Trophoblast cell (in vitro differentiated cells and primary cell): Measurements from ENCODE around the gene CYB5B.
A peak's percentile ranks its signal among the peaks of the same experiment; 100 is the strongest.

Experiments
- DNase-seq, 2 donors: peaks; one replicate each; pipeline ENCODE4 v3.0.0-alpha.2; 2016
- H2AFZ ChIP-seq: 2 replicates; pipeline ENCODE4 v1.6.1; 2013; ENCODE audit warnings: low read length, moderate library complexity, mild to moderate bottlenecking; ENCODE audit not compliant: insufficient read depth, poor library complexity
- H2AK5ac ChIP-seq: 2 replicates; pipeline ENCODE4 v1.6.1; 2013; ENCODE audit warnings: mild to moderate bottlenecking, low read length
- H2BK120ac ChIP-seq: 2 replicates; pipeline ENCODE4 v1.6.1; 2013; ENCODE audit warnings: low read length, mild to moderate bottlenecking, moderate library complexity; ENCODE audit not compliant: insufficient read depth, poor library complexity
- H2BK12ac ChIP-seq: 2 replicates; pipeline ENCODE4 v1.6.1; 2013; ENCODE audit warnings: mild to moderate bottlenecking, low read length, moderate library complexity
- H2BK5ac ChIP-seq: 2 replicates; pipeline ENCODE4 v1.6.1; 2013; ENCODE audit warnings: low read length, low read depth, moderate library complexity, mild to moderate bottlenecking; ENCODE audit not compliant: poor library complexity
- H3K14ac ChIP-seq: 2 replicates; pipeline ENCODE4 v1.6.1; 2013; ENCODE audit warnings: mild to moderate bottlenecking, low read length
- H3K18ac ChIP-seq: 2 replicates; pipeline ENCODE4 v1.6.1; 2013; ENCODE audit warnings: mild to moderate bottlenecking, low read length
- H3K23ac ChIP-seq: 2 replicates; pipeline ENCODE4 v1.6.1; 2013; ENCODE audit warnings: low read length
- H3K27ac ChIP-seq: 2 replicates; pipeline ENCODE4 v1.5.1; 2013; ENCODE audit warnings: low read depth, mild to moderate bottlenecking, inconsistent platforms, low read length, moderate library complexity
- H3K27me3 ChIP-seq: 2 replicates; pipeline ENCODE4 v1.6.1; 2013; ENCODE audit warnings: inconsistent platforms, mild to moderate bottlenecking, low read length, moderate library complexity; ENCODE audit not compliant: insufficient read depth
- H3K36me3 ChIP-seq, 2 experiments: 1 replicate in 1 of 2; 2 replicates in 1 of 2; pipeline ENCODE4 v1.6.1; 2013; ENCODE audit warnings: low read length in 2 of 2, mild to moderate bottlenecking in 2 of 2, moderate library complexity in 1 of 2; ENCODE audit not compliant: insufficient read depth in 2 of 2, control insufficient read depth in 1 of 2
- H3K4ac ChIP-seq: 2 replicates; pipeline ENCODE4 v1.6.1; 2013; ENCODE audit warnings: low read depth, mild to moderate bottlenecking, low read length, moderate library complexity
- H3K4me1 ChIP-seq, 2 experiments: 1 replicate in 1 of 2; 2 replicates in 1 of 2; pipeline ENCODE4 v1.6.1; 2013; ENCODE audit warnings: low read length in 2 of 2, mild to moderate bottlenecking in 2 of 2, moderate library complexity in 1 of 2; ENCODE audit not compliant: insufficient read depth in 2 of 2, control insufficient read depth in 1 of 2
- H3K4me2 ChIP-seq: 2 replicates; pipeline ENCODE4 v1.6.1; 2013; ENCODE audit warnings: inconsistent platforms, mild to moderate bottlenecking, low read length, moderate library complexity
- H3K4me3 ChIP-seq: 2 replicates; pipeline ENCODE4 v1.5.1; 2013; ENCODE audit warnings: mild to moderate bottlenecking, low read depth, low read length, inconsistent platforms
- H3K79me1 ChIP-seq: one replicate; pipeline ENCODE4 v1.6.1; 2013; ENCODE audit warnings: low read length
- H3K79me2 ChIP-seq: 2 replicates; pipeline ENCODE4 v1.6.1; 2013; ENCODE audit warnings: low read length, mild to moderate bottlenecking; ENCODE audit not compliant: control insufficient read depth, insufficient read depth, poor library complexity
- H3K9ac ChIP-seq: 2 replicates; pipeline ENCODE4 v1.6.1; 2013; ENCODE audit warnings: mild to moderate bottlenecking, low read length
- H3K9me3 ChIP-seq: 2 replicates; pipeline ENCODE4 v1.6.1; 2013; ENCODE audit warnings: low read depth, mild to moderate bottlenecking, control low read depth, inconsistent platforms, low read length; ENCODE audit not compliant: insufficient read depth
- H4K12ac ChIP-seq: 2 replicates; pipeline ENCODE4 v1.6.1; 2013; ENCODE audit warnings: low read depth, mild to moderate bottlenecking, low read length, moderate library complexity
- H4K8ac ChIP-seq: 2 replicates; pipeline ENCODE4 v1.6.1; 2013; ENCODE audit warnings: low read depth, mild to moderate bottlenecking, low read length, moderate library complexity
- H4K91ac ChIP-seq: one replicate; pipeline ENCODE4 v1.6.1; 2013; ENCODE audit warnings: low read depth, mild to moderate bottlenecking, low read length, moderate library complexity
- WGBS: extraction: QIAGEN DNeasy Blood & Tissue Kit; methylation state at CpG from one replicate; pipeline ENCODE4 v1.1.7; 2013; ENCODE audit warnings: missing lambda C conversion rate; ENCODE audit not compliant: insufficient read length, insufficient coverage; ENCODE audit errors: extremely low coverage; 5-methylcytosine and 5-hydroxymethylcytosine counted together

Gene CYB5B

DNA sequence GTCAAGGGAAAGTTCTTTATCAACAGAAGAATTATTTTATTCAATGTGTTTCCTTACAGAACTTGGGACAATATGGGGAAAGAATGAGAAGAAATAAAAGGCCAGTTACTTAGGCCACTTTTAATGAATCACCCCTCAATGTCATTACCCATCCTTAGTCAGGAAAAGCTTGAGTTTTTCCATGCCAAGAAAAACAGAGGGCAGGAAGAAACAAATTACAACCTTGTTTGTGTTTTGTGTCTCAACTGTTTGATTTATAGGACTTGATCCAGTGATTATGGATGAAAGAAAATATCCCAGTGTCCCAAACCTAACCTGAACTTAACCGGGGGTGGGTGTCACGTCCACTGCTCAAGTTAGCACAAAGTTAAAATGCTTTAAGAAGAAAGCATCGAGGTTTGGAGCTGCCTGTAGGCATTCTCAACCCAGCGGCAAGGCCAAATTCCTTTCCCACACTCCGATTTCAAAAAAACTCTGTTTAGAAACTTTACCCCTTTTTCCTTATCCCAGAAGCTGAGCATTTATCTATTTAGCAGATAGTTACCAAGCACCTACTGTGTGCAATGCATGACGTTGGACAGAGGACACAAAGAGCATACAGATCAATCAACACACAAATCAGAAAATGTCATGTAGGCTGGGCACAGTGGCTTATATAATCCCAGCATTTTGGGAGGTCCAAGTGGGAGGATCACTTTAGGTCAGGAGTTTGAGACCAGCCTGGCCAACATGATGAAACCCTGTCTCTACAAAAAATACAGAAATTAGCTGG lies 14.0 kb upstream of the CYB5B start:
- Histone ChIP-seq H3K27me3 (no peaks in the 10 kb centered on the region), H2BK12ac (no peak overlapping the region), H3K4ac (no peak overlapping the region), H2AK5ac (no peak overlapping the region), H4K8ac (no peak overlapping the region), H4K12ac (no peak overlapping the region), H3K9me3 (no peaks in the 10 kb centered on the region), H3K79me1 (no peaks in the 10 kb centered on the region), H3K18ac (no peak overlapping the region), H2AFZ (no peak overlapping the region), H4K91ac (no peak overlapping the region), H3K27ac (no peak overlapping the region), H3K9ac (no peak overlapping the region), H3K4me3 (no peak overlapping the region), H3K23ac (no peak overlapping the region), H3K4me1 (no peaks in the 10 kb centered on the region), H3K4me2 (no peak overlapping the region), H2BK5ac (no peak overlapping the region), H3K14ac (no peak overlapping the region), H3K79me2 (no peaks in the 10 kb centered on the region), H2BK120ac (no peak overlapping the region), H3K36me3 (no peaks in the 10 kb centered on the region)
- WGBS: no CpG with 5 or more reads among the region's 6 CpGs
- no peak for DNase-seq

DNA sequence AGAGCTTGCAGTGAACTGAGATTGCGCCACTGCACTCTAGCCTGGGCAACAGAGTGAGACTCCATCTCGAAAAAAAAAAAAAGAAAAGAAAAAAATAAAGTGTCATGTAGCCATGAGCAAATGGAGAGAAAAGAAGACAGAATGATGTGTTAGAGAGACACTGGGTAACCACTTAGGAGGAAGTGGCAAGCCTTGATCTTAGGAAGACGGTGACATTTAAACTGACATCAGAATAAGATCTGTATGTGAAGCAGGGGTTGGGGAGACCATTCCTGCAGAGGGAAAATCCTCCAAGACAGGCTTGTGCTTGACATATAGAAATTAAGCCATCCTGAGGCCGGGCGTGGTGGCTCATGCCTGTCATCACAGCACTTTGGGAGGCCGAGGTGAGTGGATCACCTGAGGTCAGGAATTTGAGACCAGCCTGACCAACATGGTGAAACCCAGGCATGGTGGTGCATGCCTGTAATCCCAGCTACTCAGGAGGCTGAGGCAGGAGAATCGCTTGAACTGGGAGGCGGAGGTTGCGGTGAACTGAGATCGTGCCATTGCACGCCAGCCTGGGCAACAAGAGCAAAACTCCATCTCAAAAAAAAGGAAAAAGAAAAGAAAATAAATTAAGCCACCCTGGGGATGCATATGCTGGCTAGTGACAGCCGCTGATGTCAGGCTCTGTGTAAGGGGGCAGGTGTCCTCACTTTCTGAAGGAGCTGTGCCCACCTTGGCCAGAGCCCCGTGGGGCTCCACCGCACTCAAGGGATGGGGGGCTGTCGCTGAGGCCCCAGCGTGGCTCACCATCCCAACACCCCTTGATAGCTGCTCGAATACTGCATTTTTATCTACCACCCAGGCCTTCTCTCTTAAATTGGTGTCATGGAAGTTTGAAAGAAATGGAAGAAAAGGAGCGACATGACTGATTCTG lies 13.1 kb upstream of the CYB5B start:
- Histone ChIP-seq H3K23ac (no peak overlapping the region), H3K9me3 (no peaks in the 10 kb centered on the region), H3K4me1 (no peaks in the 10 kb centered on the region), H4K91ac (no peak overlapping the region), H3K79me2 (no peaks in the 10 kb centered on the region), H4K8ac (no peak overlapping the region), H3K4ac (no peak overlapping the region), H3K79me1 (no peaks in the 10 kb centered on the region), H3K14ac (no peak overlapping the region), H4K12ac (no peak overlapping the region), H2AK5ac (no peak overlapping the region), H2BK120ac (no peak overlapping the region), H3K9ac (no peak overlapping the region), H3K27ac (no peak overlapping the region), H3K27me3 (no peaks in the 10 kb centered on the region), H2BK12ac (no peak overlapping the region), H3K18ac (no peak overlapping the region), H3K36me3 (no peaks in the 10 kb centered on the region), H3K4me3 (no peak overlapping the region), H3K4me2 (no peak overlapping the region), H2AFZ (no peak overlapping the region), H2BK5ac (no peak overlapping the region)
- DNase-seq: peak; percentile 60 to 66
- WGBS: no CpG with 5 or more reads among the region's 18 CpGs

DNA sequence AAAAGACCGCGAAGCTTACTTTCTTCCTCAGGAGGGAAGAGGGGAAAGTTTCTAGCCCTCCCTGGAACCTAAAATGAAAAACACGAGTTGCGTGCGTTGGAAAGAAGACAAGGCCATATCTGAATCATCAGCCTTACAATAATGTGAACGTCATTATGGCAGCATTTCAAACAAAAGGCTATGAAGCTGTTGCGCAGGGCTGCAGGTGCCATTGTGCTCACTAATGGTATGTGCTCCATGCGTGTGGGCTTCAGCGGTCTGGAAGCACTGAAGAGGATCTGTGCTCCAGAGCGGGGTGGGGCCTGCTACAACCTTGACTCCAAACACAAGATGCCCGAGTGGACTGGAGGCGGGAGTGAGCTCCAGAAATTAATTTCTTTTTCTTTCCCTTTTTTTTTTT lies 12.1 kb upstream of the CYB5B start:
- Histone ChIP-seq H4K8ac (no peak overlapping the region), H3K79me2 (no peaks in the 10 kb centered on the region), H3K36me3 (no peaks in the 10 kb centered on the region), H2BK12ac (no peak overlapping the region), H3K27me3 (no peaks in the 10 kb centered on the region), H4K12ac (no peak overlapping the region), H3K4me1 (no peaks in the 10 kb centered on the region), H3K4me3 (no peak overlapping the region), H3K9ac (no peak overlapping the region), H4K91ac (no peak overlapping the region), H3K27ac (no peak overlapping the region), H3K18ac (no peak overlapping the region), H3K4me2 (no peak overlapping the region), H2BK5ac (no peak overlapping the region), H3K4ac (no peak overlapping the region), H2BK120ac (no peak overlapping the region), H3K79me1 (no peaks in the 10 kb centered on the region), H3K23ac (no peak overlapping the region), H3K9me3 (no peaks in the 10 kb centered on the region), H2AFZ (no peak overlapping the region), H3K14ac (no peak overlapping the region), H2AK5ac (no peak overlapping the region)
- peak in 1 of 2 donors; percentile 62 for DNase-seq
- no CpG with 5 or more reads among the region's 12 CpGs for WGBS

DNA sequence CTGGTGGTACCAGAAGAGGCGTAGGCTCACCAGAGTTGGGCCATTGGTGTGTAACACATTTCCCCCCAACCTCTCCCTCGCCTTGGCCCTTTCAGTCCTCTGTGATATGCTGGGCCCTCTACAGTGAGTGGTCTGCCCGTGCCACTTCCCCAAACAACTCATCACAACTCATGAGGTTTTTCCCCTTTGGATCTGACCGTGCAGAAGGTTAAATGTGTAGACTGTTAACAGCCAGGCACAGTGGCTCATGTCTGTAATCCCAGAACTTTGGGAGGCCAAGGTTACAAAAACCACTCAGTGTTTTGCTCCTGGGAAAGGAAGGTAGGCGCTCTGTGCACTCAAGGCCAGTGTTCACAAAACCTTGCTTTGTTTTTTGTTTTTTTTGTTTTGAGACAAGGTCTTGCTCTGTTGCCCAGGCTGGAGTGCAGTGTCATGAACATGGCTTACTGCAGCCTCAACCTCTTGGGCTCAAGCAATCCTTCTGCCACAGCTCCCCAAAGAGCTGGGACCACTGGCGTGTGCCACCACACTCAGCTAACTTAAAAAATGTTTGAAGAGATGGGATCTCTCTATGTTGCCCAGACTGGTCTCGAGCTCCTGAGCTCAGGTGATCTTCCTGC lies 11.3 kb upstream of the CYB5B start:
- WGBS: no CpG with 5 or more reads among the region's 7 CpGs
- Histone ChIP-seq H3K14ac (no peak overlapping the region), H3K23ac (no peak overlapping the region), H2BK12ac (no peak overlapping the region), H3K79me2 (no peaks in the 10 kb centered on the region), H3K9ac (no peak overlapping the region), H3K4me2 (no peak overlapping the region), H3K4me1 (no peaks in the 10 kb centered on the region), H3K27ac (no peak overlapping the region), H3K4me3 (no peak overlapping the region), H3K27me3 (no peaks in the 10 kb centered on the region), H4K12ac (no peak overlapping the region), H3K79me1 (no peaks in the 10 kb centered on the region), H2BK120ac (no peak overlapping the region), H2AFZ (no peak overlapping the region), H3K4ac (no peak overlapping the region), H2AK5ac (no peak overlapping the region), H3K9me3 (no peaks in the 10 kb centered on the region), H4K91ac (no peak overlapping the region), H3K18ac (no peak overlapping the region), H3K36me3 (no peaks in the 10 kb centered on the region), H4K8ac (no peak overlapping the region), H2BK5ac (no peak overlapping the region)
- no peak for DNase-seq
